ENCODE measurements around the gene KIF26B.

The KIF26B gene

DNA sequence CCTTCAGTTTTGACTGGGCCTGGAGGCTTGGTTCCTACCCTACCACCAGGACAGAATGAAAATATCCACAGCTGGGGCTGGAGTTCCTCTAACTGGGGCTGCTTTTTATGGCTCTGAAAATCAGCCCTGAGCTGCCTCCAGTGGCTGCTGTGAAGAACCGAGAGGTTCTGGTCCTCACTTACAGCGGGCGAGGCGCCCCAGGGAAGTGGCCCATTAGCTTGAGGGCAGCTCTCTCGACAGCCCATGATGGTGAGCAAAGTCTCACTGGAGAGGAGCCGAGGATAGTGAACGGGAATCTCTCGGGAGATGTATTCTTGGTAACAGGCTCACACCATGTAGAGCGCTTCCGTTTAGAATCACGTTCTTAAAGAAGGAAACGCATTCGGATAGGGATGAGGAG, 459.7 kb downstream of the KIF26B start:
- no peak for DNase-seq (ENCODE audit: low read depth in 4 of 4, low spot score in 1 of 4)

DNA sequence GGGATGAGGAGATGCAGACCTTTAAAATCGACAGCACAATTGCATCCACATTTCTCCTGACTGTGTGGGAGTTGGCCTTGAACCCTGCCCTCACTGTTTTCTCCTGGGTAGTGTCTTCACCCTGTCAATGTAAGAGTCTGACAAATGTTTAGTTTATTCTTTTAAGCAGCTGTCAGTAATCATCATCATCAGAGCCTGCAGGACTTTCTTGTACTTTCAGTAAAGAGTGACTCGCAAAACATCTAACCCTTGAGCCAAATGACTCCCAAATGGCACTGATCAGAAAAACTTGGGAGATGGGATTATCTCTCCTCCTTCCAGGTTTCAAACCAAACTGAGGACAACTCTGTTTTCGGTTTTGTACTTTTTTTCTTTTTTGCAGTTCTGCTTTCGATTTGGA, 460.2 kb downstream of the KIF26B start:
- DNase-seq (ENCODE audit: low read depth in 4 of 4, low spot score in 1 of 4): no peak

DNA sequence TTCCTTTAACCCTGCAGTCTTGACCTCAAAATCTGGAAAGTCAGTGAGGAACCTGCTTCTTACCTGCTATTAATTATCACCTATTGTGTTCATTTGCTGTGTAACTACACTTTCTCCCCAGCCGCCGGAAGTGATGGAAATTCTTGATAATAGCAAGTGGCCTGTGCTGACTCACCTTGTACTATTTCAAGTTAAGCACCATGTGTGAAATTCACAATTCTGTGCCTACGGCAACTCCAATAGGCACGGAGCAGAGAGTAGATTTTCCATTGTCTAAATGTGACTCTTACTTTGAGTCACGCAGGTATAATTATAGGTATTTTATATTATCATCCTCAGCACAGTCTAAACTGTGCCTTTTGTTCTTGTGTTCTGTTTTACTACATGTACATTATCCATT, 466.8 kb downstream of the KIF26B start:
- no peak for DNase-seq (ENCODE audit: low read depth in 4 of 4, low spot score in 1 of 4)

DNA sequence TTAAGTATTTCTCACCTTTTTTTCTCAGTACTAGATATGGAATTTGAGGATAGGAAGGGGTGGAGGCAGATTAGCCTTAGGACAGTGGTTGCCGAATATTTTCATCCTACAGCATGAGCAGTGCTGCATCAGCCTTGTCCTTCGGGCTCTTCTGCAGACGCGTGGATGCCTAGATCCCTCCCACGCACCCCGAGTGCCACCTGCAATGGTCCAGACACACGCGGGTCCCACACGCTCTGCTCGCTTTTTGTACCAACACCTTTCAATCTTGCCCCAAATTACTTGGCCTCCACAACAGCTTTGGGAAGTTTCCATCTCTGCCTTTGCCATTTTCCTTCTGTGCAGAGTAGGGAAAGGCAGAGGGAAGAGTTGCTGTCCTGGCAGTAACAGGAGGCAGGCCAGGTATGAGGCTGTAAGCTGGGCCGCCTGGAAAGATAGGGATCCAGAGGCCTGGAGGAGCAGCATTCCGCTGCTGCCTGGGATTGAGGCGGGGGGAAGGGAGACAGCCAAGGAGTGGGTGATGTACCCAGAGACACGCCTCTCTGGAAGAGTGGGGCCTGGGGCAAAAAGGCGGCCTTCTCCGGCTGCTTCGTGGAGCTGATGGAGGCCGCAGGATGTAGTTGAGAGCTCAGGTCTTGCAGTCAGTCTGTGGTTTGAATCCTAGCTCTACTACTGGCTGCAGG, 467.7 kb downstream of the KIF26B start:
- DNase-seq (ENCODE audit: low read depth in 4 of 4, low spot score in 1 of 4): no peak

DNA sequence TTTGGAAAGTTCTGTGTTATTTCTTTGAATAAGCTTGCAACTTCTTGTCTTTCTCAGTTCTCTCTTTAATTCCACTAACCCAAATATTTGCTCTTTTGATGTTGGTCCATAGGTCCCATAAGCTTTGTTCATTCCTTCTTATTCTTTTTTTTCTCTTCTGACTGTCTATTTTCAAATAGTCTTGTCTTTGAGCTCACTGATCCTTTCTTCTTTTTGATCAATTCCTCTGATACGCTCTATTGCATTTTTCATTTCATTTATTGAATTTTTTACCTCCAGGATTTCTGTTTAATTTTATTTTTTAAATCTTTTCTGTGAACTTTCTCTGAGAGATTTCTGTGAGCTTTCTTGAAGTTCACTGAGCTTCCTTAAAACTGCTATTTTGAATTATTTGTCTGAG, 486.6 kb downstream of the KIF26B start:
- no peak for DNase-seq (ENCODE audit: low read depth in 4 of 4, low spot score in 1 of 4)

DNA sequence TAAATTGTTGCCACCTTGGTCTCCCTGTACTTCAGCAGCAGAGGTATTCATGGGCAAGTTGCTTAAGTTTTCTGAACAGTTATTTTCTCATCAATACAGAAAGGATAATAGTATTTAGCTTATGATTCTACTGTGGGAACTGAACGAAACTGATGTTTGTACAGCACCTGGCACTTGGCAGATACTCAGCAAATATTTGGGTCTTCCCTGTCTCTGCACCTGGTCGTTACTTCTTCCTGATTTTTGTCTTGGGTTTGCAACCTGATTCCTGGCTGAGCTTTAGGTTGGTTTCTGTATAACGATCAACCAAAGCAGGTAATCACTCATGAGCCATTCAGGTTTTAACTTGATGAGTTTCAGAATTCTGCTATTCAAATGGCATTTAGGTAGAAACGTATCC, 490.6 kb downstream of the KIF26B start:
- no peak for DNase-seq (ENCODE audit: low read depth in 4 of 4, low spot score in 1 of 4)

DNA sequence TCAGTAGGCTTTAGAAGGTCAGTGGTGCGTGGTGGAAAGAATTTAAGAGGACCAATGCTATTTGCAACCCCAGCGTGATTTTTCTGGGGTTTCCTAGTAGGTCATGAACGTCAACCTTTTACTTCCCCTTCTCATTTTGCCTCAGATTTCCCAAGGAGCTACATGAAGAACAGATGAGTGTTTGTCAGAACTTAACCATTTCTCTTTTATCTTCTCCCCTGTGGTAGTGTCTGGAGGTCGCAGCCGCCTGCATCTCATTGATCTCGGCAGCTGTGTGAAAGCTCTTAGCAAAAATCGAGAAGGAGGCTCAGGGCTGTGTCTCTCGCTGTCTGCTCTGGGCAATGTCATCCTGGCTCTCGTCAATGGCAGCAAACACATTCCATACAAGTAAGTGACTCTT, 491.1 kb downstream of the KIF26B start:
- no peak for DNase-seq (ENCODE audit: low read depth in 4 of 4, low spot score in 1 of 4)

DNA sequence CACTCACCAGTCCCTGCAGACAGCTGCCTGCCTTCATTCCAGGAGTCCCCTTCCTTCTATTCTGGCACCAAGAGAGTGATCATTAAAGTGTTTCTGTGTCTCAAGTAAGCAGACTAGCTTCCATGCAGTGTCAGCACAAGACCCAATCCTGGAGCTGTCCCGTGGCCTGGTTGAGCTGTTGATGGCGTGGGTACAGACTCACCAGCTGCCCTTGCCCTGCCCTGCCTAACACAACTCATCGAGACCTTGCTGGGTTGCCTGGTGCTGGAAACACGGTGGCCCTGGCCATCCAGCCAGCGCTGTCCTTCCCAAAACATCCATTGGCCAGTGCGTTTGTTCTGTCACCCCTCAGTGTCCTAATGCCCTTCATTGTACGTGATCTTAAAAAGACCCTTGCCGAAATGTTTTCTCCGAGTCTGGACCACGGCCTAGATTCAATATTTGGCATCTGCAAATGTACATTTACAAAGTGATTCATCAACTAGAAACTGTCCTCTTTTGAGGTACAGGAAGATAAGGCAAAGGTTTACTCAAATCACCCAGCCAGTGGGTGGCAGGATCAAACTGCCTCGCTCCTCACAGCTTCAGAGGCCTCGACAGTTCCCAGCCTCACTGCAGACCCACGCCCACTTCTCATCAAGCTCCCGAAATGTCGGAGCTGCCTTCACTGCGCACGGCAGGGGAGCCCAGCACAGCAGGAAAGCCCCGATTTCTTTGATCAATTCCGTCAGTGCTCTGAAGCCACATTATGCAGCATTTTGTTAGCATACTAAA, 494.2 kb downstream of the KIF26B start:
- no peak for DNase-seq (ENCODE audit: low read depth in 4 of 4, low spot score in 1 of 4)

DNA sequence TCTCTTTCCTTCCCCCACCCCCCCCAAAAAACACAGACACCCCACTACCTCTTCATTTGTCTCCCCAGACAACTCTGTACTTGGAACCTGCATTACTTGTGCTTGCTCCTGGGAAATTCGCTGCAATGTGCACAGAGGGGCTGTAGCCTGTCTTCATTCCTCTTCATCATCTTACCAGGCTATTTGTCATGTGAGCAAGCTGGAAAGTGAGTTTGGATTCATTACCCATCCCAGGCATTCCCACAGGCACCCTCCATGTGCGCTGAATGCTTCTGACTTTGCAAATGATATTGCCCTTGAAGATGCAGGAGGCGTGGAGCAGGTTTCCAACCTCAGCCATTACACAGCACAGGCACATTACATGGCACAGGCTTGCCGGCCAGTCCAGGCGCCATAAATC, 494.9 kb downstream of the KIF26B start:
- no peak for DNase-seq (ENCODE audit: low read depth in 4 of 4, low spot score in 1 of 4)

DNA sequence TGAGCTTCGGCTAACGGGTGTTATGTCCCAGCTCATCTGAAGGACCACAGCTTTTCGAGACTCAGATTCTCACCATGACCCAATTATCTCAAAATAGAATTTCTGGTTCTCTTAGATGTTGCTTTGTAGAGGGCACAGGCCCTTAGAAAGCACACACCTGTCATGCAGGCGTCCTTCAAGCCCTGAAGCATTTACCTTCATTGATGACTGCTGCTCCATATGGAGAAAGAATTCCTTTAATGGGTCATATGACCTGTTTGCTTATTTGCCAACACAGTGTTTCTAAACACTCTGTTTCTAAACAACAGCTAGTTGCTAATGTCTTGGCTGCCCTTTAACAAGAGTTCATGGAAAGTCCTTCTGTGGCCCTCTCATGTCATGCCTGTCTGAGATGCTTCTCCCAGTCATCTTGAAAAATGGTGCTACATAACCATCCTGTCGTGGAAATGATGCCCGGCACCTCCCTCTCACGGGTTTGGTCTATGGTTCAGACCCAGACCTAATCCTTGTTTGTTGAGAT, 495.7 kb downstream of the KIF26B start:
- DNase-seq (ENCODE audit: low read depth in 4 of 4, low spot score in 1 of 4): no peak

DNA sequence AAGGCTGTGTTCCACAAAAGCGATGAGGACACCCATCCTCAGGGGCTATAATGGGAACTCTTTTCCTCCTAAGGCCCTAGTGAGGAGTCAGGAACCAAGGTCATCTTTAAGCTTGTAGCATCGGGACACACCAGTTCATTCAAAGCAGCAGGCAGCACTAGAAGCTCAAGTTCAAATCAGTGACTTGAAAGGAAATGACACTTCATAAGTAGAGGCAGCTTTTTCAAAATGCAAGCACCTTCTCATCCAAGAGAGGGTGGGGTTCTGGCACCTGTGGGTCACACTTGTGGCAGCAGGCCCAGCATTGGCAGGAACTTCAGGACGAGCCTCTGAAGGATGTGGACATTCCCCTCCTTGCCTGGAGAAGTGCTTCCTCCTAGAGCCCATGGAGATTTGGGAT, 496.3 kb downstream of the KIF26B start:
- no peak for DNase-seq (ENCODE audit: low read depth in 4 of 4, low spot score in 1 of 4)

DNA sequence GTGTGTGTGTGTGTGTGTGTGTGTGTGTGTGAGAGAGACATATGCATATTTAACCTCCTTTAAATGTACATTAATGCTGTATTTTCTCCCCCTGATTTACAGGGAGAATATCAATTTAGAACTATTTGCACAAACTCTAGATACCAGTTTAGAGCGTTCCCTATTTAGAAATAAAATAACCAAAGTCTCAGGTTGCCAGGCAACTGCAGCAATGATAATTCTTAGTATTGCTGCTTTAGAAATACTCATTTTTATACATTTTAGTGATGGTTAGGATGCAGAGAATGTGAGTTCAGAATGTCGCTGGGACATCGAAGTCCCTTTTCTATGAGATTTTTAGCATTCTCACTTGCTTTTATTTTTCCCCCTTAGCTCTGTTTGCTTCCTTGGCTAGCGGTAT, 497.3 kb downstream of the KIF26B start:
- DNase-seq (ENCODE audit: low read depth in 4 of 4, low spot score in 1 of 4): no peak

DNA sequence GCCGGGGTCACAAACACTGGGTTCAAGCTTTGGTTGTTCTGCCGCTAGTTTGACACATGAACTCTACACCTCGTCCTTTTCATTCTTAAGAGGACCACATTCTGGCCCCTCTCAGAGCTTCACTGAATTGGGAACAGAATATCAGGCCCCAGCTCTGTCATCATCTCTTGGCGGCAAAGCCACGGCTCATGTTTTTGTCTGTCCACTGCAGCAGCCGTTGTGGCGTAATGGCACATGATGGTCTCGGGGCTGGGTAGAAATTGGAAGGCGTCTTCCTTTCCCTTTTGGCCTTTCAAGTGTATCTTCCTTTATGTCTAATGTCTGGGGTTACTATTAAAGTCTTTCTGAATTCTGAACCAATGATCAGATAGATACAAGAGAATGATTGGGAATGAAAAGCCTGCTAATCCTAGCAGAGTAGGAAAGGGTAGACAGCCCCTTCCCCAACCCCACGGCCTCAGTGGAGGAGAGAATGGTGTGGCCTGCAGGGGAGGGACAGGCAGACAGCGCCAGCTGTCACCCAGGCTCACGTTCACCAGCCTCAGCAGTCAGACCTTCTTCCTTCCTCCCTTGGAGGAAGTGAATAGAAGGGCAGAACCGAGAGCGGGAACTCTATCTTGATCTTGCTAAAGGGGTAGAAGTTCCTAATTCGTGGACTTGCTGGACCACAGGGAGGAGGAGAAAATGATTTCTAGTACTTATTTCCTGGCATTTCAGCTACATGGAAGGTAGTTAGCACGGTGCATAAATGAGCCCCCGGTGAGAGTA, 498.1 kb downstream of the KIF26B start:
- no peak for DNase-seq (ENCODE audit: low read depth in 4 of 4, low spot score in 1 of 4)

DNA sequence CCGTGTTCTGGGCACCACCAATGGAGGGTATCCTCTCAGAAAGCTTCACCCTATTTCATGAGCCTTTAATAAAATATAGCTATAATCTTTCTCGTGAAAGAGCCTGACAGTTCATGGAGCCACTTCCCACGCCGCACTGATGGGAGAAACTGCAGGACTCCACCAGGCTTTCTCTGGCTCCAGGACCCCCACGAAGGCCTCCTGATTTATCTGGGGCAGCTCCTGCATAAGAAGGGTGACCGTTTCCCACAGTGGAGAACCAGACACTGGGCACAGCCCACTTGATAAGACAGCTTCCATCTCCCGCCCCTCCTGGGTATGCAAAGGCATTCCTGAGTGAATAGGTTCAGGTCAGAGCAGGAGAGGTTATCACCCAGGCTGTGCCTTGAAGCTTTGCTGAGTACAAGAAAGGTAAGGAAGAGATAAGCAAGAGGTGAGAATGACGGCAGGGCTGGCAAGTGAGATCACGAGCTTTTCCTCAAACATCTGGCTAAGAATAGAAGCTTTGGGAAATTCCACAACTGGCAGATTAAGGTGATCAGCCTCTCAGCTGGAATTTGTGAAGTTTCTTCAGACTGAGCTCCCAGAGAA, 499.8 kb downstream of the KIF26B start:
- no peak for DNase-seq (ENCODE audit: low read depth in 4 of 4, low spot score in 1 of 4)

DNA sequence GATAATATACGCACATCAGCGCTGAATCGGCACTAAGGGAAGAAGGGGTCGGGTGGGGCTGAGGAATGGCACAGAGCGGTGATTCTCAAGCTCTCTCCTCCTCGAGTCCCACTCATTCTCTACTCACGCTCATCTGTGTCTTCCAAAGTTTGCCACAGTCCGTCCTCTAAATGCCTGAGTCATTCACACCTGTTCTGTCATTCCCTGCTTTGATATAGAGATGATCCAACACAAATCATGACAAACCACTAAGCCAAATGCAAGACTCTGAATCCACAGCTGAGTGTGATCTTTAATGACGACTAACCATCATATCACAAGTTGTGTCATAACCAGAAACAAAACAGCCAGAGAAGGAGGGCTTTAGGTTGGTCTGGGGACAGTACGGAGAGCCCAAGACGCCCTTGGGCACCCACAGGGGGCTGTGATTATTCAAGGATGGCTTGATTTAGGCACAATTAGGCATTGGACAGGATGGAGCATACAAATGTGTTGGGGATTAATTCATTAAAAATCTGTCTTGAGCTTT, 501.5 kb downstream of the KIF26B start:
- DNase-seq (ENCODE audit: low read depth in 4 of 4, low spot score in 1 of 4): no peak

DNA sequence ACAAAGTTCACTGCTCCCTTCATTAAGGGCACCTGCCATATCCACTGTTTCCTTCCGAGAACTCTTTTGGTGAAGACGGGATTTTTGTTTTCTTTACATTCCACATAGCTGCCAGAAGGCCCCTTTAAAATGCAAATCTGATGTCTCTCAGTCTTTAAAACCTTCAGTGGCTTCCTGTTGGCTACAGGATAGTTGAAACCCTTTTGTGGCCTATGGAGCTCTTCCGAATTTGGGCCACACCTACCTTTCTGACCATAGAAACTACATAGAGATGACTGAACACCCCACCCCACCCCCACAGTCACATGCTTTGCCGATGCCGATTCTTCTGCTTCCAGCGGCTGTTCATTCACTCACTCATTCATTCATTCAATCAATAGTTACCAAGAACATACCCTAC, 502.6 kb downstream of the KIF26B start:
- DNase-seq (ENCODE audit: low read depth in 4 of 4, low spot score in 1 of 4): no peak

DNA sequence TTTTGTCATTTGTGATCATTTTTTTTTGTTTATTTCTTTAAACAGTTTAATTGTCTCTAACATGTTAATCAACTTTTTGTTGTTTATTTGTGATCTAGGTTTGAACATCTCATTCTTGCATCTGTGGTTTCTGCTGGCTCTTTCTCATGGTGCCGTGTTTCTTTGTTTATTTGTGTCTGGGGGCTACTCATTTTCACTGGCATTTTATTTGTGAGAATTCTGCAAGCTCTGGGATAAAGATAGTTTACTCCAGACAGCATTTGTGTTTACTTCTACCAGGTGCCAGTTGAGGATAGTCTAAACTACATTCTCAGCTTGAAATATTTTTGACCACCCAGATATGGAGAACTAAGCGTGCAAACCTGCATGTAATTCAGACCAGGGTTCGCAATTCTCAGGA, 508.6 kb downstream of the KIF26B start:
- no peak for DNase-seq (ENCODE audit: low read depth in 4 of 4, low spot score in 1 of 4)

DNA sequence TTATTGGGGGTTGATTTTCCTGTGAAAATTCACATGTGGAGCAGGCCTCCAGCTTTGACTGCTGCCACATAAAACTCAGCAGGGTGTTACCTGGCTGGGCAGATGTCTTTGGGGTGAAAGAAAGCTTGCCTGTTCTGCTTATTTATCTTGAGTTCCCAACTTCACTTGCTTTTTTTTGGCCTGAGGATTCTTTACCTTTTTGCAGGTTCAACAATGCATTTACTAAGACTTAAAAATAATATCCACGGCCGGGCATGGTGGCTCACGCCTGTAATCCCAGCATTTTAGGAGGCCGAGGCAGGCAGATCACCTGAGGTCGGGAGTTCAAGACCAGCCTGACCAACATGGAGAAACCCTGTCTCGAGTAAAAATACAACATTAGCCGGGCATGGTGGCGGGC, 509.1 kb downstream of the KIF26B start:
- DNase-seq (ENCODE audit: low read depth in 4 of 4, low spot score in 1 of 4): no peak

DNA sequence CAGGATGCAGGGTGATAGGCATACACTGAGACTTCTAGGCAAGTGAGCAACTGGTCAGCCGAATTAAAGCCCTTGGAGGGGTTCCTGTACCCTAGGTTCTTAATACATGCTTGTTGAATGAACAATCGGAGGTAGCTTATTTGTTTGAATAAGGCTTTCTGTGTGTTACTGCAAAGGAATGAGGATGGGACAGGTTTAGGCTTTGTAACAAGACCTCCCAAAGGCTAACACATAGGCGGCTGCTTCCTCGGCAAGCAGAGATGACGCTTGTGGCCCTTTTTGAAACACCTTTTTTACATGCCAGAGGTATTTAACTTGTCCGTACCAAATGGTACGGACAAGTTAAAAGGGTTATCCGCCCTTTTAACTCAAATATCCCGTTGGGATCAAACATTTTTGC, 511.6 kb downstream of the KIF26B start:
- no peak for DNase-seq (ENCODE audit: low read depth in 4 of 4, low spot score in 1 of 4)

DNA sequence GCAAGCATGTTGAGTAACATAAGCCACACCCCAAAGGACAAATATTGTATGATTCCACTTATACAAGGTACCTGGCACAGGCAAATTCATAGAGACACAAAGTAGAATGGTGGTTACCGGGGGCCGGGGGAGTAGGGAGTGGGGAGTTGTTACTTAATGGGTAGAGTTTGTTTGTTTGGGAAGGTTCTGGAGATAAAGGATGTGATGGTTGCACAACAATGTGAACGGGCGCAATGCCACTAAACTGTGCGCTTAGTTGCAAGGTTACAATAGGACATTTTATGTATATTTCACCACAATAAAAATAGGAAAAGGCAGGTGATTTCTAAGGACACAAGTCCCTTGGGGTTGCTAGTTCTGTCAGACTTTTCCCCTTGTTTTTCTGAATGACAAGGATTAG, 516.6 kb downstream of the KIF26B start:
- no peak for DNase-seq (ENCODE audit: low read depth in 4 of 4, low spot score in 1 of 4)

All from stimulated activated CD4-positive, alpha-beta T cell treated with anti-CD3 and anti-CD28 coated beads, Interleukin-1b, Interleukin-23, amount 100 ng/mL, for 24 hours (primary cell).